SK-N-SH treated with all-trans-retinoic acid at 6 μM for 48 hours (cell line): ENCODE measurements around the gene DSN1.

Experiments
- ATAC-seq: fragments of 200-7000 bp; cut with Tn5 transposase; 3 replicates; pipeline ENCODE4 v1.9.1; 2020; ENCODE audit warnings: mild to moderate bottlenecking, moderate library complexity
- ARNTL ChIP-seq: fragments of 450-650 bp; formaldehyde crosslinking; IDR thresholded peaks from 2 replicates; pipeline ENCODE4 v1.5.0; 2020; ENCODE audit warnings: low read depth, mild to moderate bottlenecking, moderate library complexity, borderline replicate concordance
- BACH2 ChIP-seq: fragments of 250-450 bp; sonication (Bioruptor Pico); IDR thresholded peaks from 2 replicates; pipeline ENCODE4 v1.9.0; 2021; ENCODE audit warnings: mild to moderate bottlenecking, borderline replicate concordance
- CSDC2 ChIP-seq: fragments of 250-450 bp; sonication (Bioruptor Pico); IDR thresholded peaks from 2 replicates; pipeline ENCODE4 v1.5.0; 2020; ENCODE audit warnings: mild to moderate bottlenecking, moderate library complexity
- CSRNP3 ChIP-seq: fragments of 250-450 bp; sonication (Bioruptor Pico); IDR thresholded peaks from 2 replicates; pipeline ENCODE4 v1.5.1; 2021; ENCODE audit warnings: mild to moderate bottlenecking, moderate library complexity
- ESRRG ChIP-seq: fragments of 250-450 bp; sonication (Bioruptor Pico); IDR thresholded peaks from 2 replicates; pipeline ENCODE4 v1.6.1; 2021; ENCODE audit warnings: mild to moderate bottlenecking
- GLIS3 ChIP-seq: fragments of 250-450 bp; sonication (Bioruptor Pico); IDR thresholded peaks from 2 replicates; pipeline ENCODE4 v1.5.0; 2020; ENCODE audit warnings: mild to moderate bottlenecking, moderate library complexity
- OSR1 ChIP-seq: fragments of 250-450 bp; sonication (Bioruptor Pico); IDR thresholded peaks from 2 replicates; pipeline ENCODE4 v1.8.0; 2022; ENCODE audit warnings: moderate library complexity, mild to moderate bottlenecking, inconsistent platforms
- PATZ1 ChIP-seq: fragments of 250-450 bp; sonication (Bioruptor Pico); IDR thresholded peaks from 2 replicates; pipeline ENCODE4 v1.8.0; 2020; ENCODE audit warnings: mild to moderate bottlenecking, moderate library complexity, borderline replicate concordance
- POU6F1 ChIP-seq: fragments of 250-450 bp; sonication (Bioruptor Pico); IDR thresholded peaks from 2 replicates; pipeline ENCODE4 v1.8.0; 2021; ENCODE audit warnings: low read depth, mild to moderate bottlenecking, moderate library complexity, borderline replicate concordance
- PPARA ChIP-seq: fragments of 250-450 bp; sonication (Bioruptor Pico); IDR thresholded peaks from 2 replicates; pipeline ENCODE4 v1.5.0; 2020; ENCODE audit warnings: mild to moderate bottlenecking, borderline replicate concordance
- RARB ChIP-seq: fragments of 250-450 bp; sonication (Bioruptor Pico); IDR thresholded peaks from 2 replicates; pipeline ENCODE4 v1.8.0; 2021; ENCODE audit warnings: mild to moderate bottlenecking, moderate library complexity
- SNAI2 ChIP-seq: fragments of 250-450 bp; sonication (Bioruptor Pico); IDR thresholded peaks from 2 replicates; pipeline ENCODE4 v1.5.0; 2020; ENCODE audit warnings: mild to moderate bottlenecking, moderate library complexity
- TCF4 ChIP-seq: fragments of 250-450 bp; sonication (Bioruptor Pico); IDR thresholded peaks from 2 replicates; pipeline ENCODE4 v1.8.0; 2021; ENCODE audit warnings: mild to moderate bottlenecking, moderate library complexity, borderline replicate concordance
- TOX ChIP-seq: fragments of 250-450 bp; sonication (Bioruptor Pico); IDR thresholded peaks from 2 replicates; pipeline ENCODE4 v1.8.0; 2021; ENCODE audit warnings: mild to moderate bottlenecking, moderate library complexity, borderline replicate concordance
- TSHZ2 ChIP-seq: fragments of 250-450 bp; sonication (Bioruptor Pico); IDR thresholded peaks from 2 replicates; pipeline ENCODE4 v1.5.0; 2020; ENCODE audit warnings: mild to moderate bottlenecking, moderate library complexity
- ZC3H10 ChIP-seq: fragments of 250-450 bp; sonication (Bioruptor Pico); IDR thresholded peaks from 2 replicates; pipeline ENCODE4 v1.5.1; 2021; ENCODE audit warnings: mild to moderate bottlenecking, moderate library complexity
- ZFP3 ChIP-seq: fragments of 250-450 bp; sonication (Bioruptor Pico); IDR thresholded peaks from 2 replicates; pipeline ENCODE4 v1.5.0; 2020; ENCODE audit warnings: mild to moderate bottlenecking, moderate library complexity
- ZFP30 ChIP-seq: fragments of 450-650 bp; formaldehyde crosslinking; IDR thresholded peaks from 2 replicates; pipeline ENCODE4 v1.5.0; 2022; ENCODE audit warnings: mild to moderate bottlenecking, moderate library complexity
- ZNF565 ChIP-seq: fragments of 450-650 bp; formaldehyde crosslinking; conservative IDR thresholded peaks from 2 replicates; pipeline ENCODE4 v1.5.0; 2020; ENCODE audit warnings: low read depth, mild to moderate bottlenecking, moderate library complexity
- ZNF70 ChIP-seq: fragments of 450-650 bp; formaldehyde crosslinking; IDR thresholded peaks from 2 replicates; pipeline ENCODE4 v1.5.0; 2020; ENCODE audit warnings: mild to moderate bottlenecking, moderate library complexity
- ZNF8 ChIP-seq: fragments of 450-650 bp; formaldehyde crosslinking; IDR thresholded peaks from 2 replicates; pipeline ENCODE4 v1.5.0; 2020; ENCODE audit warnings: mild to moderate bottlenecking, moderate library complexity
- TF ChIP-seq, protein P1 (sequence below): fragments of 250-450 bp; sonication (Bioruptor Pico); IDR thresholded peaks from 2 replicates; pipeline ENCODE4 v1.5.1; 2020; ENCODE audit warnings: low read depth, mild to moderate bottlenecking, moderate library complexity

The DSN1 gene

GRCh38 chr20:36791862-36792261 lies 18.3 kb upstream of the DSN1 start:
- ATAC-seq, result no peak
- no peak for TF ChIP-seq ZFP3
- TF ChIP-seq TCF4 (CRISPR knock-in tag), result no peak
- no peak for TF ChIP-seq ZFP30 (CRISPR knock-in tag)
- TF ChIP-seq CSRNP3, result no peak
- TF ChIP-seq PATZ1, result no peak
- no peak for TF ChIP-seq TSHZ2 (CRISPR knock-in tag)
- no peak for TF ChIP-seq BACH2 (CRISPR knock-in tag)
- TF ChIP-seq SNAI2 (CRISPR knock-in tag), result no peak
- TF ChIP-seq ZC3H10, result no peak
- no peak for TF ChIP-seq ZNF565

- ATAC-seq, result no peak
- no peak for TF ChIP-seq RARB (CRISPR knock-in tag)
- no peak for TF ChIP-seq CSRNP3
- TF ChIP-seq, protein P1, sequence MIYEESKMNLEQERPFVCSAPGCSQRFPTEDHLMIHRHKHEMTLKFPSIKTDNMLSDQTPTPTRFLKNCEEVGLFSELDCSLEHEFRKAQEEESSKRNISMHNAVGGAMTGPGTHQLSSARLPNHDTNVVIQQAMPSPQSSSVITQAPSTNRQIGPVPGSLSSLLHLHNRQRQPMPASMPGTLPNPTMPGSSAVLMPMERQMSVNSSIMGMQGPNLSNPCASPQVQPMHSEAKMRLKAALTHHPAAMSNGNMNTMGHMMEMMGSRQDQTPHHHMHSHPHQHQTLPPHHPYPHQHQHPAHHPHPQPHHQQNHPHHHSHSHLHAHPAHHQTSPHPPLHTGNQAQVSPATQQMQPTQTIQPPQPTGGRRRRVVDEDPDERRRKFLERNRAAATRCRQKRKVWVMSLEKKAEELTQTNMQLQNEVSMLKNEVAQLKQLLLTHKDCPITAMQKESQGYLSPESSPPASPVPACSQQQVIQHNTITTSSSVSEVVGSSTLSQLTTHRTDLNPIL, result no peak
- TF ChIP-seq ZNF565, result no peak
- TF ChIP-seq ZFP3, result no peak
- TF ChIP-seq ESRRG (CRISPR knock-in tag), result no peak
- no peak for TF ChIP-seq CSDC2
- TF ChIP-seq TOX (CRISPR knock-in tag), result no peak
- no peak for TF ChIP-seq OSR1 (CRISPR knock-in tag)
- TF ChIP-seq BACH2 (CRISPR knock-in tag), result no peak
- no peak for TF ChIP-seq ARNTL
- no peak for TF ChIP-seq GLIS3 (CRISPR knock-in tag)
- TF ChIP-seq ZNF8 (CRISPR knock-in tag), result no peak
- no peak for TF ChIP-seq PPARA (CRISPR knock-in tag)
Measured at GRCh38 chr20:36786663-36787062, 13.1 kb upstream of the DSN1 start.

DNA sequence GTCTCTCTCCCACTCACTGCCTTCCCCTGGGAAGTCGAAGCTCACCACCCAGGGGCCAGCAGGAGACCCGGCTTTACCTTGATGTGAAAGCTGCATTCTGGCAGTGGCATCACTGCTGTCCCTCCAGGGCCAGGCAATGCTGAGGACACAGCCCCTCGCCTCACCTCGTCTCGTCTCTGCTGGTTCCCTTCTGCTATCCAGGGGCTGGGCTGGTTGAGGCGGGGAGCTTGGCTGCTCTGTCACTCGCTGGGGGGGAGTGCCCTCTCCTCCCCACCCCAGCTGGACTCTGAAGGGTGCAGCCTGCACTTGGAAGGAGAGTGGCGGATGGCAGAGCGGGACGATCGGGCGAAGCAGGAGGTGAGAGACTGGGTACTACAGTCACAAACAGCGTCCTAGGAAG lies 12.7 kb upstream of the DSN1 start:
- no peak for TF ChIP-seq ARNTL
- TF ChIP-seq POU6F1 (CRISPR knock-in tag), result no peak
- no peak for TF ChIP-seq SNAI2 (CRISPR knock-in tag)
- no peak for TF ChIP-seq PATZ1
- TF ChIP-seq, protein P1, result no peak
- no peak for TF ChIP-seq ZNF565
- no peak for TF ChIP-seq GLIS3 (CRISPR knock-in tag)
- TF ChIP-seq TCF4 (CRISPR knock-in tag), result no peak
- no peak for TF ChIP-seq ZFP30 (CRISPR knock-in tag)
- TF ChIP-seq BACH2 (CRISPR knock-in tag), result no peak
- no peak for TF ChIP-seq CSRNP3
- TF ChIP-seq ESRRG (CRISPR knock-in tag), result no peak
- no peak for TF ChIP-seq ZNF70 (CRISPR knock-in tag)
- TF ChIP-seq CSDC2, result no peak
- TF ChIP-seq ZC3H10, result no peak
- ATAC-seq, result no peak
